AG04450 (cell line): ENCODE measurements around the gene DBX2. TPM values are rescaled to one million over a fixed set of nuclear protein-coding genes. Genes with fewer than 3 reads are reported as not detected.
A peak's percentile ranks its signal among the peaks of the same experiment; 100 is the strongest.

Experiments used
- CTCF ChIA-PET: fragments of 300-600, 350-600 bp; formaldehyde crosslinking; extraction: SDS; loops from one replicate; lab custom pipeline; 2022; ENCODE audit warnings: antibody characterized with exemption, inconsistent platforms; lab: Charles Lee
- POLR2A ChIA-PET: fragments of 350-600 bp; formaldehyde crosslinking; extraction: SDS; loops from one replicate; lab custom pipeline; 2021; ENCODE audit warnings: antibody characterized with exemption, inconsistent platforms; lab: Yijun Ruan, JAX
- DNase-seq: peaks from one replicate; pipeline ENCODE4 v3.0.0-alpha.2; 2011; ENCODE audit warnings: low read depth, low spot score
- H3K27ac ChIP-seq: one replicate; pipeline ENCODE4 v1.5.1; 2012; ENCODE audit warnings: low read depth, low read length, control low read depth
- H3K27me3 ChIP-seq: one replicate; pipeline ENCODE4 v1.6.0; 2012; ENCODE audit warnings: low read length; ENCODE audit not compliant: control insufficient read depth, insufficient read depth
- H3K4me3 ChIP-seq: 2 replicates; pipeline ENCODE4 v1.5.1; 2011; ENCODE audit warnings: mild to moderate bottlenecking, low read depth, low read length, control low read depth
- H3K9me3 ChIP-seq: 2 replicates; pipeline ENCODE4 v1.5.1; 2012; ENCODE audit warnings: low read length; ENCODE audit not compliant: control insufficient read depth, insufficient read depth
- CTCF ChIP-seq: IDR thresholded peaks from 2 replicates; pipeline ENCODE4 v1.5.1; 2011; ENCODE audit warnings: low read depth, low read length, control low read depth, inconsistent platforms
- polyA plus RNA-seq: library from polyadenylated mRNA; depleted of rRNA; stranded (reverse); fragments of >200 nt; gene quantifications from 2 replicates; pipeline ENCODE4 v1.2.3, GENCODE V29; 2011; rRNA removed

The DBX2 gene
- polyA plus RNA-seq, 1 experiment, result not detected

DNA sequence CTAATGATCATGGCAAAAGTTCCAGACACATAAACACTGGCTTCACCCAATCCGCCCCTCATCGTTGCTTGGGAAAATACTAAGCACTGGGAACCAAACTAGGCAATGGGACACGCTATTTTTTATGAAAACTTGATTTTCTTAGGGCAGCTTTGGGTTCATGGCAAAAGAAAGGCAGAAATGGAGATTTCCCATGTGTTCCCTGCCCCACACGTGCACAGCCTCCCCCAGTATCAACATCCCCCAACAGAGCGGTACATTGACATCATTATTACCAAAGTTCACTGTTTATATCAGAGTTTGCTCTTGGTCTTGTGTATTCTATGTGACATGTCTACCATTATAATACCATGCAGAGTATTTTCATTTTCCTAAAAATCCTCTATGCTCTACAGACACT is 71.0 kb downstream of the DBX2 start:
- DNase-seq, result no peak
- Histone ChIP-seq H3K27me3 (no peaks in the 10 kb centered on the region), H3K4me3 (no peak overlapping the region), H3K9me3 (no peaks in the 10 kb centered on the region), H3K27ac (no peak overlapping the region)
- CTCF ChIA-PET, result no interaction called here
- POLR2A ChIA-PET, result no interaction called here
- no peak for TF ChIP-seq CTCF

DNA sequence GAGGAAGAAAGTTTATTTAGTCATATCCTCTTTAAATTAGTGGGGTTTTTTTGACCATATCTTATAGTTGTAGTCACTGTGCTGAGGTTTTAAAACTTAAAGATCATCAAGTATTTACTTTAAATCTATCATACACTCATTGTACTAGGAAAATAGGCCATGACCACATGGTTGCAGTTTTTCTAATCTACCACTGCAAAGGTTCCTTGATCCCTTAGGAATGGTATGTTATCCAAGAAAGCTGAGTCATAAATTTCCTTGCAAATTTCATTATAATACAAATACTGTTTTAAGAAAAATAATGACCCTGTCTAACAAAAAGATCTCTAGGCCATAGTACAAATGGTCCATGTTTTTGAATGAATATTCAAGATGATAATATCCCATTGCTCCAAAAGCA is 74.7 kb downstream of the DBX2 start:
- ChIA-PET POLR2A (no interaction called here), CTCF (interaction anchor here (1.0 kb wide), 1 partner anchor 28 kb away, joined by 5 read pairs; no protein-coding TSS in a partner anchor)
- Histone ChIP-seq H3K27me3 (no peaks in the 10 kb centered on the region), H3K27ac (no peak overlapping the region), H3K4me3 (no peak overlapping the region), H3K9me3 (no peaks in the 10 kb centered on the region)
- TF ChIP-seq CTCF, result no peak
- no peak for DNase-seq

DNA sequence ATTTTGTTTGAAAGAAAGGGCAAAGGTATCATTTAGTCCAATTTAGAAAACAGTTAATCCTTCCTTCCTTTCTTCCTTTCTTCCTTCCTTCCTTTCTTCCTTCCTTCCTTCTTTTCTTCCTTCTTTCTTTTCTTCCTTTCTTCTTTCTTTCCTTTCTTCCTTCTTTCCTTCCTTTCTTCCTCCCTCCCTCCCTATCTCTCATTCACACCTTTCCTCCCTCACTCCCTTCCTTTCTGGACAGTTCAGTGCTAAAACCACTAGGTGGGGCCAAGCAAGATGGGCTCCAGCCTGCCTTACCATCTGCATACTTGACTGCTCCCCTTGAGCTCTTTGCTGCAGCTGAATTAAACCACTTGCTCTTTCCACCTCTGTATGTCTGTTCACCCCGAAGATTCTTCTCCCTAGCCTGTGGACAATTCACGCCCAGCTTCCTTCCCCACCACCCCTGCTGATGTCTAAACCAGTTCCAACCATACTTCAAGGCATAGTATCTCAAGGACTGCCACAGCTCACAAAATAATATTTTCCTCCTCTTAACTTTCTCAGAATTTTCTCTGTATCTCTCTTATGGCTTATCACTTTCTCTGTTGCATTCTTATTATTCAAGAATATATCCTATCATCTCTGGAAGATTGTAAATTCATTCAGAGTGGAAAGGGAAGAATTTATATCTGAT is 78.0 kb downstream of the DBX2 start:
- ChIA-PET POLR2A (no interaction called here), CTCF (interaction anchor here (0.7 to 2.6 kb wide), 8 partner anchors 9 to 572 kb away, joined by 3 to 15 read pairs (median 4); no protein-coding TSS in a partner anchor)
- TF ChIP-seq CTCF, result peak; percentile 49
- Histone ChIP-seq H3K27ac (no peak overlapping the region), H3K27me3 (no peaks in the 10 kb centered on the region), H3K4me3 (no peak overlapping the region), H3K9me3 (no peaks in the 10 kb centered on the region)
- DNase-seq, result no peak

GRCh38 chr12:44968965-44969364 is 81.9 kb downstream of the DBX2 start:
- no peak overlapping the region for H3K27ac ChIP-seq
- POLR2A ChIA-PET, result no interaction called here
- DNase-seq, result no peak
- H3K27me3 ChIP-seq, result no peaks in the 10 kb centered on the region
- H3K4me3 ChIP-seq, result no peak overlapping the region
- TF ChIP-seq CTCF, result no peak
- CTCF ChIA-PET, result no interaction called here
- no peaks in the 10 kb centered on the region for H3K9me3 ChIP-seq

Other genes with a start within 250 kb of the DBX2 start
- 0.41 and 0.43 TPM in 2 replicates for gene NELL2, start 174.8 kb downstream of the DBX2 start, polyA plus RNA-seq
- 44.0 and 51.9 TPM in 2 replicates for gene ANO6, start 165.0 kb upstream of the DBX2 start, polyA plus RNA-seq